Uterus (tissue), 4 donors: ENCODE results near the gene ATF5. TPM values are rescaled to one million over a fixed set of nuclear protein-coding genes. Genes with fewer than 3 reads are reported as not detected.

ENCODE experiments used
- DNase-seq, 2 donors: peaks; one replicate each; pipeline ENCODE4 v3.0.0-alpha.2; 2019 to 2020
- H3K27ac ChIP-seq, 2 donors: fragments of 200-600 bp; sonication (generic); 1 replicate in 1 of 2; 2 replicates in 1 of 2; pipeline ENCODE4 v1.5.1; 2016 to 2018
- H3K27me3 ChIP-seq, 2 donors: fragments of 200-600 bp; sonication (generic); one replicate each; pipeline ENCODE4 v1.5.1; 2018 to 2019; ENCODE audit warnings: control low read depth in 1 of 2
- H3K36me3 ChIP-seq, 2 donors: fragments of 200-600 bp; sonication (generic); one replicate each; pipeline ENCODE4 v1.5.1; 2019; ENCODE audit warnings: control low read depth in 1 of 2
- H3K4me1 ChIP-seq, 2 donors: fragments of 200-600 bp; sonication (generic); one replicate each; pipeline ENCODE4 v1.5.1; 2018 to 2019; ENCODE audit warnings: control low read depth in 1 of 2
- H3K4me3 ChIP-seq, 2 donors: fragments of 200-600 bp; sonication (generic); 1 replicate in 1 of 2; 2 replicates in 1 of 2; pipeline ENCODE4 v1.5.1; 2018 to 2019; ENCODE audit warnings: mild to moderate bottlenecking in 1 of 2
- H3K9me3 ChIP-seq, 2 donors: fragments of 200-600 bp; sonication (generic); one replicate each; pipeline ENCODE4 v1.5.1; 2019; ENCODE audit warnings: control low read depth in 1 of 2
- POLR2A ChIP-seq, 2 donors: fragments of 450-650 bp; IDR thresholded peaks; one replicate each; pipeline ENCODE4 v1.6.1; 2016; ENCODE audit warnings: antibody characterized with exemption in 2 of 2, mild to moderate bottlenecking in 1 of 2, moderate library complexity in 1 of 2
- intact Hi-C: fragments of 100-400 bp; cut with DNase I; formaldehyde crosslinking; loops from one replicate; pipeline ENCODE4 v1.15.1; 2023; ENCODE audit warnings: low total_unique reads
- total RNA-seq, 4 donors: library from RNA; depleted of rRNA in 3 of 4; stranded (reverse); fragments of >200 nt in 3 of 4; gene quantifications; one replicate each; pipeline versions ENCODE4 v1.1.0 to v1.2.4, GENCODE V29; 2014 to 2023
- TF ChIP-seq, protein P1 (sequence below), 4 experiments: fragments of 200-600 bp in 2 of 4; fragments of 450-650 bp in 2 of 4; sonication (generic) in 2 of 4; IDR thresholded peaks; one replicate each; pipeline ENCODE4 v1.5.1; 2016 to 2019; ENCODE audit warnings: antibody characterized with exemption in 4 of 4, mild to moderate bottlenecking in 2 of 4, moderate library complexity in 1 of 4
- donor health status: DM: yes; HTN: yes; CAD: no.

Gene ATF5
- total RNA-seq, 4 donors from 2014 or later: 2.1 to 10.0 (median 3.6) TPM; not detected in 1

DNA sequence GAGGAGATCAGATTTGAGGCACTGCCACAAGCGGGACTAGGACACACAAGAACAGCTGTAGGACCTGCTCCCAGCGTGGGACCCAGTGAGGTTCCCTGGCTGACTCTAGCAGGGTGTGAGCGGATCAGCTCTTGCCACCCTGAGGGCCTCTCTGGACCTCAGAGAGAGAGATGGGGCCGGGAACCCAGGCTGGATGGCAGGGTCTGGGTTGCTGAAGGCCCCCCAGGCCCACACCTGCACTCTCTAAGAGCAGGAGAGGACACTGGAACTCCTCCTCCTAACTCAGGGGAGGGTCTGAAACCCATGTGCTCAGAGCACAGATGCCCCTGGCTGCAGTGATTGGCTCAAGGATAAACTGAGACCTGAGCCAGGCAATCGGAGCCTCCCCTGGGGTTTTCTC is 18.8 kb upstream of the ATF5 start:
- TF ChIP-seq, protein P1, sequence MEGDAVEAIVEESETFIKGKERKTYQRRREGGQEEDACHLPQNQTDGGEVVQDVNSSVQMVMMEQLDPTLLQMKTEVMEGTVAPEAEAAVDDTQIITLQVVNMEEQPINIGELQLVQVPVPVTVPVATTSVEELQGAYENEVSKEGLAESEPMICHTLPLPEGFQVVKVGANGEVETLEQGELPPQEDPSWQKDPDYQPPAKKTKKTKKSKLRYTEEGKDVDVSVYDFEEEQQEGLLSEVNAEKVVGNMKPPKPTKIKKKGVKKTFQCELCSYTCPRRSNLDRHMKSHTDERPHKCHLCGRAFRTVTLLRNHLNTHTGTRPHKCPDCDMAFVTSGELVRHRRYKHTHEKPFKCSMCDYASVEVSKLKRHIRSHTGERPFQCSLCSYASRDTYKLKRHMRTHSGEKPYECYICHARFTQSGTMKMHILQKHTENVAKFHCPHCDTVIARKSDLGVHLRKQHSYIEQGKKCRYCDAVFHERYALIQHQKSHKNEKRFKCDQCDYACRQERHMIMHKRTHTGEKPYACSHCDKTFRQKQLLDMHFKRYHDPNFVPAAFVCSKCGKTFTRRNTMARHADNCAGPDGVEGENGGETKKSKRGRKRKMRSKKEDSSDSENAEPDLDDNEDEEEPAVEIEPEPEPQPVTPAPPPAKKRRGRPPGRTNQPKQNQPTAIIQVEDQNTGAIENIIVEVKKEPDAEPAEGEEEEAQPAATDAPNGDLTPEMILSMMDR (IDR thresholded peaks at IDR 0.05): no peak
- no peak for TF ChIP-seq POLR2A (IDR thresholded peaks at IDR 0.05)
- intact Hi-C loops: no loop called here
- Histone ChIP-seq H3K27ac (no peak overlapping the region), H3K36me3 (no peaks in the 10 kb centered on the region), H3K4me1 (peaks cover 4 to 7% of the 10 kb centered on the region in 2 donors), H3K9me3 (no peaks in the 10 kb centered on the region), H3K27me3 (no peaks in the 10 kb centered on the region), H3K4me3 (no peak overlapping the region)
- no peak for DNase-seq

DNA sequence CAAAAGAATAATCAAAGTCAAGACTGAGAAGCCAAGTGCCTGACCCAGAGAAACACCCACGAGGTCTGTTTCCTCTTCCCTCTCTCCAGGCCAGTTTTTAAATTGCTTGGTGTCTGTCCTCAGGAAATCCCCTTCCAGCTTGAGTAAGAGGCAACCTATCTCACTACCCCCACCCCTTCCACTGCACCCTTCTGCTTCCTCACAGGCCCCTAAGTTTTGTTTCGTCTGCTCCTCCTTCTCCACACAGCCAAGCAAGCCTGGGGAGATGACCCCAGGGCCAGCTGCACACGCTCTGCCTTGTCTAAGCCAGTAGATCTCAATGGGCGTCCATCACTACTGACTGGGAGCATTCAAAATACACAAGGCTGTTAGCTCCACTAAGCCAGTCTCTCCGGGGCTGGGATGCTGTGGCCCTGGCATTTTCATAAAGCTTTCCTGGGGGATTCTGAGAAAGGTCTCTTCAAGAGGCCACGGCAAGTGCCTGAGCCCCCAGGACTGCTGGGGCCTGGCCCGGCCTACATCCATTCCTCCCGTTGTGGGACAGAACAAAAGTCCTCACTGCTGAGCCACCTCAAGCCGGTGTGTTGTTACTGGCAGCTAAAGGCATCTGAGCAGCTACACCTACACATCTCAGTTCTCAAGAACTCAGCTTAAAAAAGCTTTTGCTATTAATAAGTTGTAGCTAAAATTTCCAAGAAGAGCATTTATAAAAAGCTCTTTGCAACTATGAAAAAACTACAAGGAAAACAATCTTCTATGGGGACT is 17.4 kb upstream of the ATF5 start:
- H3K9me3 ChIP-seq: no peaks in the 10 kb centered on the region
- DNase-seq: no peak
- no peak for TF ChIP-seq POLR2A (IDR thresholded peaks at IDR 0.05)
- TF ChIP-seq, protein P1 (IDR thresholded peaks at IDR 0.05): no peak
- H3K27ac ChIP-seq: peak overlapping the region in 1 of 2 donors; percentile 27
- no peak overlapping the region for H3K4me3 ChIP-seq
- H3K4me1 ChIP-seq: peaks cover 4 to 7% of the 10 kb centered on the region in 2 donors
- no peaks in the 10 kb centered on the region for H3K27me3 ChIP-seq
- H3K36me3 ChIP-seq: no peaks in the 10 kb centered on the region
- intact Hi-C loops: no loop called here

DNA sequence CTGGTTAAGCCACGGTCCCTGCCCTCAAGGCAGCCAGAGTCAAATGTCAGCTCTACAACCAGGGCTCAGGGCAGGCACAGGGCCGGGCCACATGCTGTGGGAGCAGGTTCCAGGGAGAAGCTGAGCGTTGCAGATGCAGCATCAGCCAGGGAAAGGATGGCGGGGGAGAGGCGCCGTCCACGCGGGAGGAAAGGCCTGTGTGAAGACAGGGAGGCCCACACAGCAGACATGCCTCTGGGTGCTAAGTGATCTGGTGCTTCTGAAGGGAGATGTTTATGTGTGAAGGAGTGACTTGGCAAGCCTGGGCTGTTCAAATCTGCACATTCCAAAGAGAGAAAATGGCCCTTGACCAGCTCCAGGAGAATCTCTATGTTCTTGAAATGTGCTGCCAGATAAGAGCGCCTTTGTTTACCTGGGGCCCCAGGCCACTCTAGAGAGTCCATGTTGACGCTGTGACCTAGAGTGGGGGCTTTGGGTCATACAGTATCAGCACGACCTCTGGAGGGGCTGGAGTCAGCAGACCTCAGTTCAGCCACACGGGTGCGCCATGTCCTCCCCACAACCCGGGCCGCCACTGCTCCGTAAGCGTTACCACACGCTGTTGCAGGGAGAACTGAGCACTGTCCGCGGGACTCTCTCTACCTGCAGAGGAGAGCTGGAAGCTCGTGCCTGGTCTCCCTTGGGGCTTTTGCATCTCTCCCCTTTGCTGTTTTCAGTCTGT is 15.9 kb upstream of the ATF5 start:
- intact Hi-C loops: no loop called here
- Histone ChIP-seq H3K9me3 (no peaks in the 10 kb centered on the region), H3K27me3 (no peaks in the 10 kb centered on the region), H3K4me3 (no peak overlapping the region), H3K27ac (peak overlapping the region; percentile 31 to 41), H3K4me1 (peaks cover 4 to 7% of the 10 kb centered on the region in 2 donors), H3K36me3 (no peaks in the 10 kb centered on the region)
- no peak for DNase-seq
- TF ChIP-seq, protein P1 (IDR thresholded peaks at IDR 0.05): peak in 1 of 4 experiments; percentile 12
- no peak for TF ChIP-seq POLR2A (IDR thresholded peaks at IDR 0.05)

DNA sequence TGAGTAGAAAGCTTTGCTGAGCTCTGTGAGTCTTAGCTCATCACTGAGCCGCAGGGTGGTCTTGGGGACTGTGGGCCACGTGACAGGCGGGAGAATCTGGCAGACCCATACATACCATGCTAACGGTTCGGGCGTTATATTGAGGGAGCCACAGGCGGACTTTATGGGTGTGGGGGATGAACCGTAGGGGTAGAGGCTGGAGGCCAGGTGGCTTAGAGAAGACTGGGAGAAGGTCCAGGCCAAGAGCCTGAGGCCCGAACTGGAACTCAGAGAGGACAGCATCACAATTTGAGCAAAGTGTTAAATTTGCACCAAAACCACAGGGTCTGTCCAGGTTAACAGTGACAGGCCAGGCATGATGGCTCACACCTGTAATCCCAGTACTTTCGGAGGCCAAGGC is 15.3 kb upstream of the ATF5 start:
- Histone ChIP-seq H3K27ac (no peak overlapping the region), H3K9me3 (no peaks in the 10 kb centered on the region), H3K4me3 (no peak overlapping the region), H3K4me1 (peaks cover 4 to 7% of the 10 kb centered on the region in 2 donors), H3K36me3 (no peaks in the 10 kb centered on the region), H3K27me3 (no peaks in the 10 kb centered on the region)
- intact Hi-C loops: no loop called here
- DNase-seq: no peak
- TF ChIP-seq POLR2A (IDR thresholded peaks at IDR 0.05): no peak
- TF ChIP-seq, protein P1 (IDR thresholded peaks at IDR 0.05): no peak

DNA sequence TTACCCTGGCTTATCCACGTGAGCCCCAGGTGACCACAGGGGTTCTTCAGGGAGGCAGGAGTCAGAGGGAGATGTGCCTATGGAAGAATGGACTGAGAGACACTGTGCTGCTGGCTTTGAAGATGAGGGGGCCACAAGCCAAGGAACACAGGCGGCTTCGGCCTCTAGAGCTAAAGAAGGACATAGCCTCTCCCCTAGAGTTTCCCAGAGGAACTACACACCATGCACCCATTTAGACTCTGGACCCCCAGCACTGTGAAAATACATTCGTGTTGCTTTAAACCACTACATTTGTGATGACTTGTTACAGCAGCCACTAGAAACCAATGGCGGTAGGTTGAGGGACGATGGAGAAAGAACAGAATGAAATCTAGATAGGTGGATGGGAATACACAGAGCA is 13.7 kb upstream of the ATF5 start:
- TF ChIP-seq, protein P1 (IDR thresholded peaks at IDR 0.05): no peak
- TF ChIP-seq POLR2A (IDR thresholded peaks at IDR 0.05): no peak
- Histone ChIP-seq H3K4me3 (no peak overlapping the region), H3K9me3 (no peaks in the 10 kb centered on the region), H3K4me1 (peaks cover 4 to 7% of the 10 kb centered on the region in 2 donors), H3K27me3 (no peaks in the 10 kb centered on the region), H3K27ac (no peak overlapping the region), H3K36me3 (no peaks in the 10 kb centered on the region)
- DNase-seq: no peak
- intact Hi-C loops: no loop called here
